K562 (cell line): ENCODE measurements around the gene CBX2. TPM values are rescaled to one million over a fixed set of nuclear protein-coding genes. Genes with fewer than 3 reads are reported as not detected.

Source experiments
- ATAC-seq: fragments of 200-7000 bp; cut with Tn5 transposase; 3 replicates; pipeline ENCODE4 v1.9.1; 2020; ENCODE audit warnings: moderate library complexity
- BruUV-seq: library from RNA; stranded (reverse); fragments of 400-500 nt; replicated peaks from 2 replicates; lab custom pipeline; 2021; lab: Mats Ljungman, UMichigan
- CTCF ChIA-PET: fragments of 300-600 bp; formaldehyde crosslinking; extraction: SDS; loops from one replicate; lab custom pipeline; 2021; ENCODE audit warnings: low intra/inter-chr PET ratio; lab: Yijun Ruan, JAX
- POLR2A ChIA-PET: fragments of 300-600, 350-650 bp; sonication (Branson Sonifier 250); formaldehyde crosslinking; extraction: SDS; loops from one replicate; lab custom pipeline; 2021; ENCODE audit warnings: antibody characterized with exemption, inconsistent platforms; lab: Yijun Ruan, JAX
- DNase-seq, 4 experiments: peaks; one replicate each; pipeline versions ENCODE4 v3.0.0 to v3.0.0-alpha.2; 2011 to 2018; ENCODE audit warnings: low spot score in 3 of 4, mixed read lengths in 3 of 4; ENCODE audit errors: extremely low read depth in 1 of 4
- FAIRE-seq: peaks from 2 replicates; lab custom pipeline; 2011; peaks lifted over from hg19 to GRCh38; lab: Jason Lieb, UNC
- H2AFZ ChIP-seq: 2 replicates; pipeline ENCODE4 v1.6.0; 2011; ENCODE audit warnings: low read depth, low read length, control low read depth, inconsistent platforms
- H3K27ac ChIP-seq: fragments of 200-600 bp; 3 replicates; pipeline ENCODE4 v1.8.0; 2011; ENCODE audit warnings: low read depth, mild to moderate bottlenecking, control low read depth, inconsistent platforms, low read length, moderate library complexity, mixed read lengths; ENCODE audit errors: extremely low read depth
- H3K27me3 ChIP-seq, 2 experiments: fragments of 300-600 bp in 1 of 2; 2 replicates in 1 of 2; 3 replicates in 1 of 2; pipeline versions ENCODE4 v1.6.0 to v1.8.0; 2011; ENCODE audit warnings: inconsistent platforms in 2 of 2, low read length in 2 of 2, mild to moderate bottlenecking in 1 of 2, mixed read lengths in 1 of 2, moderate library complexity in 1 of 2; ENCODE audit not compliant: control insufficient read depth in 2 of 2, insufficient read depth in 2 of 2
- H3K36me3 ChIP-seq: fragments of 300-600 bp; 3 replicates; pipeline ENCODE4 v1.8.0; 2011; ENCODE audit warnings: mild to moderate bottlenecking, low read length, inconsistent platforms; ENCODE audit not compliant: control insufficient read depth, insufficient read depth
- H3K4me1 ChIP-seq, 2 experiments: fragments of 200-600 bp in 1 of 2; replicated peaks in 1 of 2; 2 replicates in 1 of 2; 3 replicates in 1 of 2; pipeline versions ENCODE4 v1.5.1 to v1.8.0; 2011; ENCODE audit warnings: inconsistent platforms in 2 of 2, low read length in 2 of 2, mild to moderate bottlenecking in 1 of 2, mixed read lengths in 1 of 2, moderate library complexity in 1 of 2; ENCODE audit not compliant: control insufficient read depth in 2 of 2, insufficient read depth in 2 of 2
- H3K4me2 ChIP-seq: 2 replicates; pipeline ENCODE4 v1.6.1; 2011; ENCODE audit warnings: low read length, control low read depth, inconsistent platforms, mixed read lengths; ENCODE audit not compliant: insufficient read depth
- H3K4me3 ChIP-seq: fragments of 200-600 bp; sonication (generic), shearing (Covaris generic); 2 replicates; pipeline ENCODE4 v1.5.1; 2016; ENCODE audit warnings: control low read depth, inconsistent platforms
- H3K79me2 ChIP-seq: fragments of 200-600 bp; 3 replicates; pipeline ENCODE4 v1.8.0; 2011; ENCODE audit warnings: low read length, inconsistent platforms; ENCODE audit not compliant: control insufficient read depth, insufficient read depth
- H3K9ac ChIP-seq, 2 experiments: 2 replicates each; pipeline versions ENCODE4 v1.6.0 to v1.6.1; 2011; ENCODE audit warnings: low read depth in 2 of 2, low read length in 2 of 2, control low read depth in 1 of 2, inconsistent platforms in 1 of 2, mild to moderate bottlenecking in 1 of 2, mixed read lengths in 1 of 2; ENCODE audit not compliant: insufficient read depth in 1 of 2
- H3K9me1 ChIP-seq: one replicate; pipeline ENCODE4 v1.6.0; 2011; ENCODE audit warnings: inconsistent platforms, mild to moderate bottlenecking, low read length, moderate library complexity; ENCODE audit not compliant: control insufficient read depth, insufficient read depth
- H3K9me3 ChIP-seq: replicated peaks from 2 replicates; pipeline ENCODE4 v1.5.1; 2011; ENCODE audit warnings: low read depth, low read length, inconsistent platforms; ENCODE audit not compliant: control insufficient read depth, insufficient read depth
- H4K20me1 ChIP-seq: replicated peaks from 2 replicates; pipeline ENCODE4 v1.6.1; 2011; ENCODE audit warnings: low read length, inconsistent platforms, mixed read lengths; ENCODE audit not compliant: control insufficient read depth, insufficient read depth
- HDAC2 ChIP-seq: fragments of 450-650 bp; IDR thresholded peaks from 2 replicates; pipeline ENCODE4 v1.6.1; 2016; ENCODE audit warnings: mild to moderate bottlenecking
- NFATC3 ChIP-seq: fragments of 450-650 bp; IDR thresholded peaks from 2 replicates; pipeline ENCODE4 v1.6.1; 2017; ENCODE audit warnings: mild to moderate bottlenecking
- ZNF586 ChIP-seq: fragments of 450-650 bp; formaldehyde crosslinking; conservative IDR thresholded peaks from 2 replicates; pipeline ENCODE4 v1.4.0; 2020; ENCODE audit warnings: mild to moderate bottlenecking, moderate library complexity
- WGBS: fragments of 100-300 bp; shearing (Covaris generic); methylation state at CpG from one replicate; pipeline ENCODE4 v1.1.6; 2016; ENCODE audit warnings: low coverage, mixed read lengths; ENCODE audit not compliant: insufficient coverage; ENCODE audit errors: missing lambda C conversion rate; 5-methylcytosine and 5-hydroxymethylcytosine counted together
- in situ Hi-C: fragments of 300-500 bp; cut with MboI; formaldehyde crosslinking; loops from 4 replicates; pipeline ENCODE4 v1.15.0; 2018; ENCODE audit warnings: inconsistent platforms, mixed read lengths
- intact Hi-C: fragments of 100-400 bp; cut with micrococcal nuclease; formaldehyde crosslinking; loops from 2 replicates; pipeline ENCODE4 v1.14.2; 2022
- polyA plus RNA-seq, 8 experiments: library from polyadenylated mRNA; depleted of rRNA in 4 of 8; stranded (reverse) in 5 of 8; unstranded in 3 of 8; fragments of >200 nt; fragmentation: Nextera tagmentation in 2 of 8; fragmentation: Illumina TruSeq in 1 of 8; extraction: Ambion mirVana in 2 of 8; extraction: Trizol in 1 of 8; gene quantifications; 2 replicates each; pipeline versions ENCODE4 v1.2.1 to v1.2.3, GENCODE V29; 2011 to 2014; ENCODE audit warnings: inconsistent platforms in 1 of 8, missing spikeins in 1 of 8
- total RNA-seq, 7 experiments: library from RNA; depleted of rRNA in 6 of 7; stranded (reverse); fragments of >200 nt in 6 of 7; fragmentation: Illumina TruSeq in 2 of 7; extraction: Trizol in 2 of 7; gene quantifications; 2 replicates each; pipeline versions ENCODE4 v1.2.1 to v1.2.3, GENCODE V29; 2011 to 2021; ENCODE audit warnings: low replicate concordance in 1 of 7
- TF ChIP-seq, protein P1 (sequence below): IDR thresholded peaks from 2 replicates; pipeline ENCODE4 v1.6.1; 2016; ENCODE audit warnings: missing genetic modification characterization, missing compliant biosample characterization

The CBX2 gene
- total and polyA plus RNA-seq, 9 of the 15 experiments (the other 6 are each of a cell fraction or from before 2014, with no cell fraction given) = 0.66 to 26.9 (median 13.9) TPM

- in situ Hi-C loops (no loop called here), intact Hi-C loops (no loop called here)
- H3K36me3 ChIP-seq = no peaks in the 10 kb centered on the region
- no peak overlapping the region for H2AFZ ChIP-seq
- WGBS = 59% methylated on average over 4 of the region's 4 CpGs
- H3K27ac ChIP-seq = no peak overlapping the region
- H3K9me3 ChIP-seq = no peaks in the 10 kb centered on the region
- no peak for FAIRE-seq
- no TSS peak for BruUV-seq
- no peak for DNase-seq
- H4K20me1 ChIP-seq = no peaks in the 10 kb centered on the region
- H3K9me1 ChIP-seq = no peaks in the 10 kb centered on the region
- ATAC-seq = no peak
- peaks cover 18% of the 10 kb centered on the region for H3K79me2 ChIP-seq
- no peak overlapping the region; a peak in 1 of 4 replicates for H3K9ac ChIP-seq
- no peak overlapping the region for H3K4me3 ChIP-seq
- H3K27me3 ChIP-seq = no peaks in the 10 kb centered on the region
- TF ChIP-seq NFATC3 (no peak), ZNF586 (no peak), HDAC2 (no peak)
- TF ChIP-seq, protein P1, sequence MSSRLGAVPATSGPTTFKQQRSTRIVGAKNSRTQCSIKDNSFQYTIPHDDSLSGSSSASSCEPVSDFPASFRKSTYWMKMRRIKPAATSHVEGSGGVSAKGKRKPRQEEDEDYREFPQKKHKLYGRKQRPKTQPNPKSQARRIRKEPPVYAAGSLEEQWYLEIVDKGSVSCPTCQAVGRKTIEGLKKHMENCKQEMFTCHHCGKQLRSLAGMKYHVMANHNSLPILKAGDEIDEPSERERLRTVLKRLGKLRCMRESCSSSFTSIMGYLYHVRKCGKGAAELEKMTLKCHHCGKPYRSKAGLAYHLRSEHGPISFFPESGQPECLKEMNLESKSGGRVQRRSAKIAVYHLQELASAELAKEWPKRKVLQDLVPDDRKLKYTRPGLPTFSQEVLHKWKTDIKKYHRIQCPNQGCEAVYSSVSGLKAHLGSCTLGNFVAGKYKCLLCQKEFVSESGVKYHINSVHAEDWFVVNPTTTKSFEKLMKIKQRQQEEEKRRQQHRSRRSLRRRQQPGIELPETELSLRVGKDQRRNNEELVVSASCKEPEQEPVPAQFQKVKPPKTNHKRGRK (tag) = no peak
- H3K4me2 ChIP-seq = no peak overlapping the region
- ChIA-PET CTCF (no interaction called here), POLR2A (interaction anchor here (1.1 to 18.8 kb wide), 4 partner anchors 8 to 24 kb away, joined by 3 to 386 read pairs (median 14); partner anchors contain the start of genes CBX4 and CBX8)
- H3K4me1 ChIP-seq = peaks cover 52 to 56% of the 10 kb centered on the region in 2 experiments
Observed at GRCh38 chr17:79820959-79821330, 43.0 kb downstream of the CBX2 start.
